SK-N-SH (cell line): ENCODE results near the gene MCF2L2. TPM values are rescaled to one million over a fixed set of nuclear protein-coding genes. Genes with fewer than 3 reads are reported as not detected.

Experiments
- CTCF ChIA-PET: fragments of 300-600, 350-600 bp; formaldehyde crosslinking; extraction: SDS; loops from one replicate; lab custom pipeline; 2021; lab: Yijun Ruan, JAX
- POLR2A ChIA-PET: fragments of 350-600 bp; sonication (Branson Sonifier 250); formaldehyde crosslinking; extraction: SDS; loops from one replicate; lab custom pipeline; 2020; ENCODE audit warnings: antibody characterized with exemption, inconsistent platforms; lab: Yijun Ruan, JAX
- DNase-seq: peaks from one replicate; pipeline ENCODE4 v3.0.0; 2012
- H2AFZ ChIP-seq: fragments of 200-600 bp; sonication (generic); 2 replicates; pipeline ENCODE4 v1.8.1; 2016; ENCODE audit warnings: antibody characterized with exemption, mild to moderate bottlenecking, low read depth
- H3F3A ChIP-seq: fragments of 200-600 bp; sonication (generic); replicated peaks from 2 replicates; pipeline ENCODE3; 2016; ENCODE audit warnings: antibody characterized with exemption, mild to moderate bottlenecking; ENCODE audit not compliant: insufficient read depth
- H3K27ac ChIP-seq, 2 experiments: fragments of 200-500 bp in 1 of 2; fragments of 200-600 bp in 1 of 2; sonication (Bioruptor generic) in 1 of 2; sonication (generic), shearing (Covaris generic) in 1 of 2; 2 replicates each; pipeline versions ENCODE4 v1.5.1 to v1.6.1; 2014 to 2016; ENCODE audit warnings: low read depth in 2 of 2, inconsistent platforms in 1 of 2, low read length in 1 of 2, mild to moderate bottlenecking in 1 of 2, mixed read lengths in 1 of 2
- H3K27me3 ChIP-seq: fragments of 200-600 bp; sonication (generic), shearing (Covaris generic); 2 replicates; pipeline ENCODE4 v1.6.1; 2016; ENCODE audit warnings: mixed run types; ENCODE audit not compliant: insufficient read depth
- H3K36me3 ChIP-seq, 2 experiments: fragments of 200-500 bp in 1 of 2; fragments of 200-600 bp in 1 of 2; sonication (Bioruptor generic) in 1 of 2; sonication (generic) in 1 of 2; replicated peaks in 1 of 2; 2 replicates each; pipeline versions ENCODE3 to v1.5.1; 2014 to 2016; ENCODE audit warnings: low read length in 1 of 2, mild to moderate bottlenecking in 1 of 2; ENCODE audit not compliant: insufficient read depth in 2 of 2, control insufficient read depth in 1 of 2
- H3K4me1 ChIP-seq, 2 experiments: fragments of 200-500 bp in 1 of 2; fragments of 200-600 bp in 1 of 2; sonication (Bioruptor generic) in 1 of 2; sonication (generic), shearing (Covaris generic) in 1 of 2; 2 replicates each; pipeline versions ENCODE4 v1.5.1 to v1.6.1; 2014 to 2016; ENCODE audit warnings: low read depth in 1 of 2, low read length in 1 of 2, mixed run types in 1 of 2; ENCODE audit not compliant: insufficient read depth in 2 of 2, control insufficient read depth in 1 of 2
- H3K4me2 ChIP-seq: fragments of 200-600 bp; sonication (generic), shearing (Covaris generic); 2 replicates; pipeline ENCODE4 v1.6.1; 2017; ENCODE audit warnings: mixed run types
- H3K4me3 ChIP-seq, 2 experiments: fragments of 200-500 bp in 1 of 2; fragments of 200-600 bp in 1 of 2; sonication (Bioruptor generic) in 1 of 2; sonication (generic), shearing (Covaris generic) in 1 of 2; 2 replicates each; pipeline versions ENCODE4 v1.5.1 to v1.8.1; 2014 to 2016; ENCODE audit warnings: low read depth in 2 of 2, inconsistent platforms in 1 of 2, low read length in 1 of 2, mild to moderate bottlenecking in 1 of 2, mixed read lengths in 1 of 2, moderate library complexity in 1 of 2
- H3K79me2 ChIP-seq: fragments of 200-600 bp; sonication (generic); 2 replicates; pipeline ENCODE4 v1.8.1; 2017; ENCODE audit warnings: mild to moderate bottlenecking; ENCODE audit not compliant: insufficient read depth
- H3K9ac ChIP-seq: fragments of 200-600 bp; sonication (generic); 2 replicates; pipeline ENCODE4 v1.6.1; 2017; ENCODE audit warnings: mixed run types
- H3K9me2 ChIP-seq: fragments of 200-600 bp; sonication (generic); 2 replicates; pipeline ENCODE4 v1.6.1; 2017; ENCODE audit warnings: mixed run types
- H3K9me3 ChIP-seq: fragments of 200-600 bp; sonication (generic); 2 replicates; pipeline ENCODE4 v1.6.1; 2017; ENCODE audit warnings: mixed run types, mild to moderate bottlenecking, moderate library complexity
- H4K20me1 ChIP-seq: fragments of 200-600 bp; sonication (generic); 2 replicates; pipeline ENCODE4 v1.6.1; 2017; ENCODE audit warnings: mild to moderate bottlenecking, mixed run types; ENCODE audit not compliant: insufficient read depth
- EZH2phosphoT487 ChIP-seq: fragments of 200-600 bp; sonication (generic); IDR thresholded peaks from 2 replicates; pipeline ENCODE4 v1.6.1; 2017; ENCODE audit warnings: low read depth, mixed run types, mild to moderate bottlenecking, antibody characterized with exemption, moderate library complexity, borderline replicate concordance
- FOSL2 ChIP-seq: IDR thresholded peaks from 2 replicates; pipeline ENCODE4 v1.4.0; 2012; ENCODE audit warnings: low read depth, mild to moderate bottlenecking, moderate library complexity, borderline replicate concordance
- GATA2 ChIP-seq: sonication (generic); formaldehyde crosslinking; IDR thresholded peaks from 2 replicates; pipeline ENCODE4 v1.5.0; 2020; ENCODE audit warnings: mild to moderate bottlenecking, missing genetic modification reagents
- IRF3 ChIP-seq: fragments of 150-350 bp; IDR thresholded peaks from 2 replicates; pipeline ENCODE4 v1.6.1; 2016; ENCODE audit warnings: mild to moderate bottlenecking, low read depth, low read length
- MEF2A ChIP-seq: IDR thresholded peaks from 2 replicates; pipeline ENCODE4 v1.4.0; 2012; ENCODE audit warnings: low read depth, borderline replicate concordance
- MXI1 ChIP-seq: IDR thresholded peaks from 2 replicates; pipeline ENCODE4 v1.6.1; 2012; ENCODE audit warnings: mild to moderate bottlenecking, low read depth, low read length, improper control_type of control experiment
- NFIC ChIP-seq: IDR thresholded peaks from 2 replicates; pipeline ENCODE4 v1.4.0; 2012; ENCODE audit warnings: borderline replicate concordance
- POLR2AphosphoS5 ChIP-seq: IDR thresholded peaks from 2 replicates; pipeline ENCODE4 v1.6.1; 2012; ENCODE audit warnings: low read depth, low read length
- SIN3A ChIP-seq: IDR thresholded peaks from 2 replicates; pipeline ENCODE4 v1.6.1; 2012; ENCODE audit warnings: low read depth, mild to moderate bottlenecking, low read length, moderate library complexity, borderline replicate concordance
- TAF1 ChIP-seq: IDR thresholded peaks from 2 replicates; pipeline ENCODE4 v1.6.1; 2012; ENCODE audit warnings: low read depth, mild to moderate bottlenecking, low read length, moderate library complexity, borderline replicate concordance
- TCF12 ChIP-seq: IDR thresholded peaks from 2 replicates; pipeline ENCODE4 v1.4.0; 2012
- USF1 ChIP-seq: IDR thresholded peaks from 2 replicates; pipeline ENCODE4 v1.4.0; 2012; ENCODE audit warnings: low read depth, borderline replicate concordance
- USF2 ChIP-seq: fragments of 150-350 bp; IDR thresholded peaks from 2 replicates; pipeline ENCODE4 v1.6.1; 2017; ENCODE audit warnings: antibody characterized with exemption, low read length, low read depth, borderline replicate concordance
- WGBS: methylation state at CpG from one replicate; pipeline ENCODE4 v1.1.6; 2017; ENCODE audit warnings: low lambda C conversion rate; 5-methylcytosine and 5-hydroxymethylcytosine counted together
- polyA plus RNA-seq, 3 experiments: library from polyadenylated mRNA; depleted of rRNA; stranded (reverse); fragments of >200 nt; gene quantifications; 2 replicates each; pipeline ENCODE4 v1.2.3, GENCODE V29; 2012

The MCF2L2 gene
- polyA plus RNA-seq, 1 of the 3 experiments (the other 2 are of a cell fraction): 0.56 TPM

DNA sequence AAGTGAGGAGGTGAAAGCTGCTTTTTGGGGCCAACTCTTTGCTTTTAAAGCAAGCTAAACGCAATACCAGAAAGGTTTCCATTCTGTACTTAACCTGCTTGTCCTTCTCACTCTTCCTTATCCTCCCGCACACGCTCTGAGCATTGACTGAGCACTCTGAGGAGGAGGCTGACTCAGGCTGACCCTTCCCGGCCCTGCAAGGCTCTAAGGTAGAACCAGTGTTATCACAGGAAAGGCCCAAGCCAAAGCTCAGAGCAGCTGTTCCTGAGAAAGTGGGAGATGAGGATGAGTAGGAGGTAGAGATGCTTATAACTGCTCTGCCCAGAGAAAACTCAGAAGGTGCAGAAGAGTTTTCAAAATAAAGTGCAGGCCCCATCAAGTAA, 173.1 kb downstream of the MCF2L2 start:
- WGBS: 73% methylated on average over 4 of the region's 4 CpGs
- Histone ChIP-seq H3K4me3 (peak overlapping the region in 1 of 2 experiments; percentile 88; a peak in 2 of 4 replicates), H3K79me2 (peaks cover 31% of the 10 kb centered on the region), H3K4me1 (peaks cover 0 to 2% of the 10 kb centered on the region in 2 experiments; a peak in 1 of 4 replicates), H4K20me1 (no peaks in the 10 kb centered on the region), H3K27me3 (no peaks in the 10 kb centered on the region), H3K9ac (no peak overlapping the region), H3K4me2 (peak overlapping the region; percentile 94), H3K36me3 (peaks cover 3% of the 10 kb centered on the region in 2 experiments), H3K9me3 (no peaks in the 10 kb centered on the region), H3K9me2 (no peaks in the 10 kb centered on the region), H3F3A (no peaks in the 10 kb centered on the region), H2AFZ (no peak overlapping the region), H3K27ac (peak overlapping the region in 1 of 2 experiments; percentile 77; a peak in 1 of 4 replicates)
- TF ChIP-seq NFIC (no peak), POLR2AphosphoS5 (no peak), SIN3A (no peak), MXI1 (no peak), GATA2 (no peak), TAF1 (no peak), USF2 (no peak), IRF3 (no peak), FOSL2 (no peak), TCF12 (no peak)
- DNase-seq: no peak
- POLR2A ChIA-PET: no interaction called here
- CTCF ChIA-PET: interaction anchor here (1.1 to 1.6 kb wide), 3 partner anchors 71 to 133 kb away, joined by 3 to 5 read pairs (median 3); no protein-coding TSS in a partner anchor

GRCh38 chr3:183254487-183255347, 173.7 kb downstream of the MCF2L2 start:
- H3K4me1 ChIP-seq: peaks cover 0 to 2% of the 10 kb centered on the region in 2 experiments; a peak in 1 of 4 replicates
- H3K36me3 ChIP-seq: peaks cover 3% of the 10 kb centered on the region in 2 experiments
- peaks cover 31% of the 10 kb centered on the region for H3K79me2 ChIP-seq
- 25% methylated on average over 20 of the region's 49 CpGs for WGBS
- H3F3A ChIP-seq: no peaks in the 10 kb centered on the region
- no peaks in the 10 kb centered on the region for H3K27me3 ChIP-seq
- H3K27ac ChIP-seq: peak overlapping the region; percentile 34 to 77
- CTCF ChIA-PET: interaction anchor here (1.0 to 3.4 kb wide), 4 partner anchors 70 to 132 kb away, joined by 3 to 19 read pairs (median 4); no protein-coding TSS in a partner anchor
- peak overlapping the region; percentile 79 to 88 for H3K4me3 ChIP-seq
- POLR2A ChIA-PET: interaction anchor here (1.1 kb wide), 1 partner anchor 173 kb away, joined by 3 read pairs; the partner anchor contains the start of gene MCF2L2
- no peaks in the 10 kb centered on the region for H3K9me2 ChIP-seq
- peak overlapping the region; percentile 94 for H3K4me2 ChIP-seq
- H3K9me3 ChIP-seq: no peaks in the 10 kb centered on the region
- TF ChIP-seq SIN3A (peak; percentile 8; the same call in 1 of the 2 replicates), EZH2phosphoT487 (no peak), USF1 (no peak), POLR2AphosphoS5 (no peak), MEF2A (no peak)
- H4K20me1 ChIP-seq: no peaks in the 10 kb centered on the region
- no peak for DNase-seq
- H2AFZ ChIP-seq: peak overlapping the region; percentile 55; the same call in 1 of the 2 replicates
- H3K9ac ChIP-seq: peak overlapping the region; percentile 83
